ENCODE results near the gene KRT37. TPM values are rescaled to one million over a fixed set of nuclear protein-coding genes. Genes with fewer than 3 reads are reported as not detected.

Gene KRT37
- total and polyA plus RNA-seq, 10 donors, result not detected

GRCh38 chr17:41393294-41393693 lies 31.1 kb downstream of the KRT37 start:
- H3K27me3 ChIP-seq (replicated peaks in 1 of 7), result peaks cover 0 to 17% (median 0%) of the 10 kb centered on the region in 7 donors
- no peaks in the 10 kb centered on the region for H3K4me1 ChIP-seq
- intact Hi-C loops (cut with DNase I; ENCODE audit: low total_unique reads), result no loop called here
- TF ChIP-seq, protein P1, sequence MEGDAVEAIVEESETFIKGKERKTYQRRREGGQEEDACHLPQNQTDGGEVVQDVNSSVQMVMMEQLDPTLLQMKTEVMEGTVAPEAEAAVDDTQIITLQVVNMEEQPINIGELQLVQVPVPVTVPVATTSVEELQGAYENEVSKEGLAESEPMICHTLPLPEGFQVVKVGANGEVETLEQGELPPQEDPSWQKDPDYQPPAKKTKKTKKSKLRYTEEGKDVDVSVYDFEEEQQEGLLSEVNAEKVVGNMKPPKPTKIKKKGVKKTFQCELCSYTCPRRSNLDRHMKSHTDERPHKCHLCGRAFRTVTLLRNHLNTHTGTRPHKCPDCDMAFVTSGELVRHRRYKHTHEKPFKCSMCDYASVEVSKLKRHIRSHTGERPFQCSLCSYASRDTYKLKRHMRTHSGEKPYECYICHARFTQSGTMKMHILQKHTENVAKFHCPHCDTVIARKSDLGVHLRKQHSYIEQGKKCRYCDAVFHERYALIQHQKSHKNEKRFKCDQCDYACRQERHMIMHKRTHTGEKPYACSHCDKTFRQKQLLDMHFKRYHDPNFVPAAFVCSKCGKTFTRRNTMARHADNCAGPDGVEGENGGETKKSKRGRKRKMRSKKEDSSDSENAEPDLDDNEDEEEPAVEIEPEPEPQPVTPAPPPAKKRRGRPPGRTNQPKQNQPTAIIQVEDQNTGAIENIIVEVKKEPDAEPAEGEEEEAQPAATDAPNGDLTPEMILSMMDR (IDR thresholded peaks at IDR 0.05 in 8 of 11, conservative IDR thresholded peaks at IDR 0.05 in 3 of 11), result no peak
- TF ChIP-seq POLR2A (IDR thresholded peaks at IDR 0.05) (no peak), POLR2AphosphoS5 (IDR thresholded peaks at IDR 0.05) (no peak)
- WGBS, 5 donors, result 72 to 84% (median 77%) methylated on average over 5 of the region's 5 CpGs
- no peak for DNase-seq
- no peak overlapping the region for H3K27ac ChIP-seq
- no peaks in the 10 kb centered on the region for H3K36me3 ChIP-seq
- H3K4me3 ChIP-seq, result no peak overlapping the region
- H3K9me3 ChIP-seq, result no peaks in the 10 kb centered on the region

DNA sequence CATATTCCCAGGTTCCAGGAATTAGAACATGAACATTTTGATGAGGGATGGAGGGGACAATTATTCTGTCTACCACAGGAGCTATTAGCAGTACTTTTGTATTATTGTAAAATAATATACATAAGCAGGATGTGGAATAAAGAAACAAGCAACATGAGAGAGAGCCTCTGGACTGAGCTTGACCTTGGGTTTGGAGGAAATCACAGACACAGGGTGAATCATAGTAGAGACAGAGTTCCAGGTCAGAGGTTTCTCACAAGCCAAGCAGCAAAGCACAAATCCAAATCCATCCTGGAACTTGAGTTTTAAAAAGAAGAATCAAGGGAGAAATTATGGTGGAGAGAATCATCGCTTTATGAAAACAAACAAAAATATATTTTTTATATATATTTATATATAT lies 32.1 kb downstream of the KRT37 start:
- no peak for DNase-seq
- 93 to 98% (median 97%) methylated on average over 1 of the region's 1 CpG for WGBS, 5 donors
- peaks cover 0 to 8% (median 4%) of the 10 kb centered on the region in 8 donors for H3K9me3 ChIP-seq
- no peaks in the 10 kb centered on the region for H3K4me1 ChIP-seq
- H3K36me3 ChIP-seq, result no peaks in the 10 kb centered on the region
- H3K4me3 ChIP-seq, result no peak overlapping the region
- intact Hi-C loops (cut with DNase I; ENCODE audit: low total_unique reads), result no loop called here
- TF ChIP-seq, protein P1 (IDR thresholded peaks at IDR 0.05 in 8 of 11, conservative IDR thresholded peaks at IDR 0.05 in 3 of 11), result no peak
- TF ChIP-seq POLR2AphosphoS5 (IDR thresholded peaks at IDR 0.05) (no peak), POLR2A (IDR thresholded peaks at IDR 0.05) (no peak)
- no peak overlapping the region for H3K27ac ChIP-seq
- peaks cover 0 to 17% (median 0%) of the 10 kb centered on the region in 7 donors for H3K27me3 ChIP-seq (replicated peaks in 1 of 7)

GRCh38 chr17:41391535-41391934 lies 32.9 kb downstream of the KRT37 start:
- H3K27me3 ChIP-seq (replicated peaks in 1 of 7), result peaks cover 0 to 17% (median 0%) of the 10 kb centered on the region in 7 donors
- no peaks in the 10 kb centered on the region for H3K4me1 ChIP-seq
- intact Hi-C loops (cut with DNase I; ENCODE audit: low total_unique reads), result no loop called here
- H3K27ac ChIP-seq, result no peak overlapping the region
- WGBS, 5 donors, result 65 to 72% (median 69%) methylated on average over 2 of the region's 2 CpGs
- TF ChIP-seq POLR2AphosphoS5 (IDR thresholded peaks at IDR 0.05) (no peak), POLR2A (IDR thresholded peaks at IDR 0.05) (no peak)
- TF ChIP-seq, protein P1 (IDR thresholded peaks at IDR 0.05 in 8 of 11, conservative IDR thresholded peaks at IDR 0.05 in 3 of 11), result no peak
- peaks cover 0 to 15% (median 12%) of the 10 kb centered on the region in 8 donors for H3K9me3 ChIP-seq
- no peak for DNase-seq
- no peak overlapping the region for H3K4me3 ChIP-seq
- no peaks in the 10 kb centered on the region for H3K36me3 ChIP-seq

DNA sequence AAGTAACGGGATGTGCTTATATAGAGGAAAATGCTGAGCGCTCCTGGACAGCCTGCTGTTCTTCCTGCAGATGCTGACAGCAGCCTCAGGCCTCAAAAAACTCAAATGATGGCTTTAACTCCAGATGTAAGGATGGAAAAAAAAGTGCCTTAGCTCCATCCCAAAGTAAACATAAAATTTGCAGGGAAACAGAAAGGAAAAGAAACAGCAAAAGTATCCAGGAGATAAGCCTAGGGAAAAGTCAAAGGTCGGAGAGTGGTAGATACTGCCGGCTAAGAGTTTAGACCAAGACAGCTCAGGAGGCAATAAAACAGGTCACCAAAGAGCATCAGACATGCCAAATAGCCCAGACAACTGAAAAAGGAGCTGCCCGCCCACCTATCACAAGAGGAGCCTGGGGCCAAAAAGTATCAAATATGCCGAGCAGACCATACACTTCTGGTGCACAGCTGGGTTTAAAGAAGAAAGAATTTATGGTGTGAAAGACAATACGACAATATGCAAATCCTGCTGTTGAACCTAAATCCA lies 33.9 kb downstream of the KRT37 start:
- 63 to 70% (median 68%) methylated on average over 7 of the region's 7 CpGs for WGBS, 5 donors

More for the DNA sequence above, 33.9 kb downstream of the KRT37 start:
- no peaks in the 10 kb centered on the region for H3K4me1 ChIP-seq
- no peak for DNase-seq
- H3K36me3 ChIP-seq, result no peaks in the 10 kb centered on the region
- H3K4me3 ChIP-seq, result no peak overlapping the region
- TF ChIP-seq POLR2AphosphoS5 (IDR thresholded peaks at IDR 0.05), result no peak
- no peak for TF ChIP-seq POLR2A (IDR thresholded peaks at IDR 0.05)
- TF ChIP-seq, protein P1 (IDR thresholded peaks at IDR 0.05 in 8 of 11, conservative IDR thresholded peaks at IDR 0.05 in 3 of 11), result no peak
- intact Hi-C loops (cut with DNase I; ENCODE audit: low total_unique reads), result no loop called here
- peaks cover 0 to 20% (median 0%) of the 10 kb centered on the region in 7 donors for H3K27me3 ChIP-seq (replicated peaks in 1 of 7)
- H3K9me3 ChIP-seq, result peaks cover 0 to 26% (median 22%) of the 10 kb centered on the region in 8 donors
- H3K27ac ChIP-seq, result no peak overlapping the region

All from spleen (tissue), 11 donors.